Measurements from ENCODE around the gene PPP2R3A. TPM values are rescaled to one million over a fixed set of nuclear protein-coding genes. Genes with fewer than 3 reads are reported as not detected.

PPP2R3A gene
- total and polyA plus RNA-seq, 7 donors, result 4.0 to 49.0 (median 32.9) TPM

DNA sequence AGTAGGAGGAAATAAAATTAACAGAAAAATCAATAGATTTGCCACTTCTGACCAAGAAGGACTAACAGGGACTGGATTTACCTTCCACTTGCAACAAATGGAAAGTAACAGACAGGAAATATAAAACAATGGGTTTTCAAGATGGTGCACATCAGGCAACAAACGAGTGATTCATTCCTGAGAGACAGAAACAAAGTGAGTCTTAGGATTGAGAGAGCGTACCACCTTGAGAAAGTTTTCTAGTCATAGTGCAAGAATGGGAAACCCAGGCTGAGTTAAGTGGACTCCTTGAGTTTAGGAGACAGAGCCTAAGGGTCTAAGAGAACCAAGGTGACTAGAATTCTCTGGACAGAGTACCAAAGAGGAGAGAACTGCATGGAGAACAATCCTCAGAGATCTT lies 101.7 kb downstream of the PPP2R3A start:
- H3K36me3 ChIP-seq, result peaks cover 0 to 16% (median 2%) of the 10 kb centered on the region in 4 donors
- peaks cover 0 to 32% (median 15%) of the 10 kb centered on the region in 4 donors for H3K4me1 ChIP-seq
- TF ChIP-seq EP300 (IDR thresholded peaks at IDR 0.05), result no peak
- TF ChIP-seq POLR2A (IDR thresholded peaks at IDR 0.05), result no peak
- TF ChIP-seq CTCF (IDR thresholded peaks at IDR 0.05), result no peak
- TF ChIP-seq POLR2AphosphoS5 (IDR thresholded peaks at IDR 0.05), result no peak
- intact Hi-C loops (cut with DNase I), result no loop called here
- no peak for DNase-seq
- no peaks in the 10 kb centered on the region for H3K27me3 ChIP-seq
- peak overlapping the region in 2 of 4 donors; percentile 68 to 80 for H3K27ac ChIP-seq
- H3K9me3 ChIP-seq, result no peaks in the 10 kb centered on the region
- 92 to 97% methylated on average over 2 of the region's 2 CpGs for WGBS, 2 donors
- H3K4me3 ChIP-seq, result no peak overlapping the region

DNA sequence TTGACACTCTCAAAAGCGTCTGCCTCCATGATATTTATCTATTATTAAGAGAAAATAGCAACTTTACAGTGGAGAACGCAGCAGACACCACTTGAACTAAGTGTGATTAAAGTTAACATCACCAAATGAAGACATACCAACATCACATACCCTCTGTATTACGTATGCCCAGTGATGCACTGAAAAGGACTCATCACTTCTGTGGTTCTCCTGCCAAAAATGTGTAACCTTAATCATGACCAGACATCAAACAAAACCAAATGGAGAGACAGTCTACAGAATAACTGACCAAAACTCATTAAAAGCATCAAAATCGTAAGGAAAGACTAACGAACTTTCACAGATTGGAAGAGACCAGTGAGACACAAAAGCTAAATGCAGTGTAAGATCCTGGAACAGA lies 103.2 kb downstream of the PPP2R3A start:
- Histone ChIP-seq H3K4me3 (no peak overlapping the region), H3K4me1 (peaks cover 0 to 33% (median 15%) of the 10 kb centered on the region in 4 donors), H3K27ac (peak overlapping the region in 3 of 4 donors; percentile 68 to 80 (median 76)), H3K27me3 (no peaks in the 10 kb centered on the region), H3K36me3 (peaks cover 0 to 16% (median 2%) of the 10 kb centered on the region in 4 donors), H3K9me3 (no peaks in the 10 kb centered on the region)
- WGBS, 2 donors, result 87 to 91% methylated on average over 5 of the region's 5 CpGs
- DNase-seq, result no peak
- no peak for TF ChIP-seq CTCF (IDR thresholded peaks at IDR 0.05)
- TF ChIP-seq POLR2AphosphoS5 (IDR thresholded peaks at IDR 0.05), result peak in 3 of 4 donors; percentile 9 to 15 (median 13)
- TF ChIP-seq EP300 (IDR thresholded peaks at IDR 0.05), result no peak
- intact Hi-C loops (cut with DNase I), result no loop called here

DNA sequence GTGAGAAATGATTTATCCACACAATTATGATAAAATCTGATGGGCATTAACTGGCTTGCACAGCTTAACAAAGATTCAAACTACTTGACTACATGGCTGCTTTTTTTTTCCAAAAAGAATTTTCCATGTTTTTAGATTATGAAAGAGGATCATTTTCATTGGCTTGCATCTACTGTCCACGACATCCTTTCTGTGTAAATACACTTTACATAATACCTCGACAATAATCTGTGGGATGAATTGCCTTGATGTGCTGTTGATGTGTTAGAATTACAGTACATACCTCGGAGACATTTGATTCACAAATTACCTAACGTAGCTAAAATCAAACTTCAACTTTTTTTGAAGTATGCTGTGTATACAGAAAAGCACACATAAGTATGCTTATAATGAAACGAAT lies 104.4 kb downstream of the PPP2R3A start:
- WGBS, 2 donors, result 78 to 87% methylated on average over 5 of the region's 5 CpGs
- Histone ChIP-seq H3K9me3 (no peaks in the 10 kb centered on the region), H3K4me3 (no peak overlapping the region), H3K36me3 (peaks cover 0 to 16% (median 2%) of the 10 kb centered on the region in 4 donors), H3K4me1 (peaks cover 0 to 33% (median 15%) of the 10 kb centered on the region in 4 donors), H3K27ac (peak overlapping the region in 3 of 4 donors; percentile 68 to 80 (median 76)), H3K27me3 (no peaks in the 10 kb centered on the region)
- intact Hi-C loops (cut with DNase I), result loop anchor here (5.0 to 10.0 kb wide), 2 partner anchors 275 to 682 kb away; partner anchors contain the start of gene STAG1
- no peak for TF ChIP-seq CTCF (IDR thresholded peaks at IDR 0.05)
- DNase-seq, result no peak

GRCh38 chr3:136070334-136070733 lies 104.8 kb downstream of the PPP2R3A start:
- intact Hi-C loops (cut with DNase I), result loop anchor here (5.0 to 10.0 kb wide), 2 partner anchors 274 to 682 kb away; partner anchors contain the start of gene STAG1
- peaks cover 0 to 15% (median 2%) of the 10 kb centered on the region in 4 donors for H3K36me3 ChIP-seq
- no peaks in the 10 kb centered on the region for H3K27me3 ChIP-seq
- TF ChIP-seq POLR2AphosphoS5 (IDR thresholded peaks at IDR 0.05), result no peak
- no peak for TF ChIP-seq POLR2A (IDR thresholded peaks at IDR 0.05)
- TF ChIP-seq EP300 (IDR thresholded peaks at IDR 0.05), result no peak
- TF ChIP-seq CTCF (IDR thresholded peaks at IDR 0.05), result no peak
- no peaks in the 10 kb centered on the region for H3K9me3 ChIP-seq
- 70 to 71% methylated on average over 3 of the region's 3 CpGs for WGBS, 2 donors
- no peak for DNase-seq
- peaks cover 0 to 33% (median 15%) of the 10 kb centered on the region in 4 donors for H3K4me1 ChIP-seq
- H3K4me3 ChIP-seq, result no peak overlapping the region
- peak overlapping the region; percentile 43 to 80 (median 72) for H3K27ac ChIP-seq
